HG03439 (cell line): ENCODE data around the gene PDE4B.
A peak's percentile ranks its signal among the peaks of the same experiment; 100 is the strongest.
"Not testable (repeated sequence)": the region's sequence is repeated elsewhere in the genome, so short reads cannot be mapped to it uniquely, and the experiment has no call there.

Experiments
- ATAC-seq: cut with Tn5 transposase; IDR thresholded peaks from one replicate; pipeline ENCODE4 v1.9.1; 2021; ENCODE audit warnings: mild to moderate bottlenecking, moderate library complexity; ENCODE audit not compliant: unreplicated experiment

Gene PDE4B

GRCh38 chr1:66108624-66109023, 315.9 kb downstream of the PDE4B start:
- ATAC-seq: no peak

DNA sequence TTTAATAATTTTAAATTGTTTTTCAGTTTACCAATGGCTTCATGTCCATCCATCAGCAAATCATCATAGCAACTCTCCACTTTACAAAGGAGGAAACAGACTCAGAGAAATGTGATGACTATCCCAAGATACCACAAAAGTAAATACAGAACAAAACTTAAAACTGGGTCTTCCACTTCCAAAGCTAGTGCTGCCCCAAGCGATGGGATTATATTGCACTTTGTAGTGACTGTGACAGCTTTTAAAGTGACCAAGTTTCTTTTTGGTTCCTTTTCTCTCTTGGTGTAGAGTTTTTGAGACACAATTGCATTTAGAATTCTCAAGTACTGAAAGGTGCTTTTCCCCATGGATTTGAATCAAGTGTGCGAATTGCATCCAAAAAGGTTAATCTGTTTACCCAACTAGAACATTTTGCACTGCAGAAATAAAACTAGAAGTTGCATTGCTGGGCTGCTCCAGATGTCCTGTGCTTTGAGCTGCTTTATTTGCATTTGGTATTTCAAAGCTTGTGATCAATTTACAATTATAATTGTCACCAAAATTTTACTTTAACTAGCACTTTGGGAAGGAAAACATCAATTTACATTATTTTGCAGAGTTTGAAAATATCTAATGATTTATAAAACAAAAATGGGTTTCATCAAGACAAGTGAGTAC, 320.2 kb downstream of the PDE4B start:
- ATAC-seq: no peak

- ATAC-seq: peak; percentile 58
Observed at GRCh38 chr1:66119148-66119547, 326.5 kb downstream of the PDE4B start.

DNA sequence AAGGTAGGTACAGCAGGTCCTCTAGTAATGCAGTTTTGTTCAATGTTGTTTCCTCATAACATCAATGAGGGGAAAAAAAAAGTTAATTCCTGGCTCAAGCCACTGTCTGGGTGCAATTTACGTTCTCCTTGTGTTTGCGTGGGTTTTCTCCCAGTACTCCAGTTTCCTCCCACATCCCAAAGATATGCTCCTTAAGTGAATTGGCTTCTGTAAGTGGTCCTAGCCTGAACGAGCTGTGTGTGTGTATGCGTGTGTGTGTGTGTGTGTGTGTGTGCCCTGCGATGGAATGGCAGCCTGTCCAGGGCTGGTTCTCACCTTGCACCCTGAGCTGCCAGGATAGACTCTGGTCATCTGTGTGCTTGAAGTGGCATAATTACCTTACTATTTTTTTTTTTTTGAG, 332.0 kb downstream of the PDE4B start:
- ATAC-seq: no peak

DNA sequence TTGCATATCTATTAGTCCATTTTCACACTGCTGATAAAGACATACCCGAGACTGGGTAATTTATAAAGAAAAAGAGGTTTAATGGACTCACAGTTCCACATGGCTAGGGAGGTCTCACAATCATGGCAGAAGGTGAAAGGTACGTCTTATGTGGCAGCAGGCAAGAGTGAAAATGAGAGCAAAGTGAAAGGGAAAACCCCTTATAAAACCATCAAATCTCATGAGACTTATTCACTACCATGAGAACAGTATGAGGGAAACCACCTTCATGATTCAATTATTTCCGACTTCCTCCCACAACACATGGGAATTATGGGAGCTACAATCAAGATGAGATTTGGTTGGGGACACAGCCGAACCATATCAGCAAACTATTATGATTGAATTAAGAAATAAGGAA, 335.9 kb downstream of the PDE4B start:
- ATAC-seq: not testable (repeated sequence)

DNA sequence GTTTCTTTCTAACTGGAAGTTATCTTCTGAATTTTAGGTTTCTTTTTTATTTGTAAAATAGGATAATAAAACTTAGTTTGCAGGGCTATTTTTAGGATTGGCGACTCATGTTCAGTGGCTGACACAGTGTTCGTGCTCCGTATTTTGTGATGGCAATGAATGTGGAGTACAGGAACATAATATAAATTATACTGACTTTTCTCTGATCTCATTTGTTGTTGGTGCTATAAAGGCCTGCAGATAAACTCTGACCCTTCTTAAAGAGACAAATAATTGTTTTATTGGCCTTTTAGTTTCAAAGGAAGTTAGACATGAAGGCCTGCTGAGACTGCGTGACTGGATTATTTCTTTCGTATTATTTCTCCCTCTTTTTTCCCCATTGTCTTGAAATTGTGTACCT, 339.6 kb downstream of the PDE4B start:
- ATAC-seq: no peak

DNA sequence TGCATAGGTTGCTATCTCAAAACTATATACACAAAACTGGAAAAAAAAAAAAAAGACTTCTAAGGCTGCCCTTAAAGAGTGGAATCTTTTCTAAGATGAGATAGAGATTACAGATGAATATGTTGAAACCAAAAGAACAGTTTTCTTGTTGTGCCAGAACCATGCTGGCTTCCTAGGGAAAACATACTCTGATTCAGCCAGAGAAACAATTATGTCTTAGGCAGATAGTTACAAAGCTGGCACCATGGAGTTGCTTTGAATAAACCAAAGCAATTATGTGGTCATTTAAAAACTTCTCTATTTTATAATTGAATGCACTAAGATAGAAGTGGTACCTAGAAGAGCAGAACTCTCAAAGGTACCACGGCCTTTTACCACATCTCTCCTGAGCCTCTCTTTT, 341.3 kb downstream of the PDE4B start:
- no peak for ATAC-seq

- no peak for ATAC-seq
Observed at GRCh38 chr1:66135161-66135560, 342.5 kb downstream of the PDE4B start.

DNA sequence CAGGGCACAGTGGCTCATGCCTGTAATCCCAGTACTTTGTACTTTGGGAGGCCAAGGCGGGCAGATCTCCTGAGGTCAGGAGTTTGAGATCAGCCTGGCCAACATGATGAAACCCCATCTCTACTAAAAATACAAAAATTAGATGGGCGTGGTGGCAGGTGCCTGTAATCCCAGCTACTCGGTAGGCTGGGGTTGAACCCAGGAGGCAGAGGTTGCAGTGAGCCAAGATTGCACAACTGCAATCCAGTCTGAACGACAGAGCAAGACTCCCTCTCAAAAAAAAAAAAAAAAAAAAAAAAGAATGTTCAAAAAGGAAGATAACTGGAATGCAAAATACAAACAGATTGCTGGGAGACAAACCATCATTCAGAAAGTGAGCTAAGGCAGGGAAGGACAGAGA, 343.7 kb downstream of the PDE4B start:
- ATAC-seq: not testable (repeated sequence)

- no peak for ATAC-seq
Observed at GRCh38 chr1:66137235-66137634, 344.5 kb downstream of the PDE4B start.

DNA sequence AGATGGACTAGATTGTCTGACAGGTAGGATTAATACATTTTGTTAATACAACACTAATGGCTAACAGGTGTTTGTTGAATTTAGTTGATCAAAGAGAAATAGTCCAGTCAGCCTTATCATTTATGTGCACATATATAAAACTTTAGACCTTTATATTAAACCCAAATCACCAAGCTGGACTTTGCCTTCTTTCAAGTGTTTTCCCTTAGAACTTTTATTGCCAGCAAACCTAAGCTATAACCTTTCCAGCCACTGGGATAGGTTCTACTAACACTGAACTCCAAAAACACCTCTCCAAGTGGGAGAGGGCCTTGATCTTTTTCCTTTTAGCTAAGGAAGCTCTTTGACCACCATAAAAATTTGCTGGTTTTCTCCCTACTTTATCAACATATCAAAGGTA, 345.9 kb downstream of the PDE4B start:
- no peak for ATAC-seq

- no peak for ATAC-seq
Observed at GRCh38 chr1:66140072-66140471, 347.4 kb downstream of the PDE4B start.

DNA sequence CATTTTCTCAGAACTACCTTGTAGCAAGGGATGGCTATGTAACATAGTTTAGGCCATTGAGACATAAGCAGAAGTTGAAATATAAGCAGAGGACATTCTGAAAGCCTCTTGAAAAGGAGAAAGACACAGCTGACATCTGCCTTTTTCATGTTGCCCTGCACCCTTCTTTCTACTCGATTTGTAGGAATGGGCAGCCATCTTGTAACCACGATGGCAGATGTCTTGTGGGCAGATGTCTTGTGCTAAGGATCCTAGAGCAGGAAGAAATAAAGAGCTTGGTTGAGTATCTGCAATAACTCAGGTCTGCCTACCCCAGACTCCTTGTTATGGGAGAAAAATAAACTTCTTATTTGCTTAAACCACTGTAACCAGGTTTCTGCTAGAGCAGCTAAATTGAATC, 351.0 kb downstream of the PDE4B start:
- no peak for ATAC-seq

GRCh38 chr1:66147226-66147835, 354.6 kb downstream of the PDE4B start:
- ATAC-seq: no peak

- ATAC-seq: no peak
Observed at GRCh38 chr1:66152034-66152433, 359.3 kb downstream of the PDE4B start.

- no peak for ATAC-seq
Observed at GRCh38 chr1:66154394-66154793, 361.7 kb downstream of the PDE4B start.

DNA sequence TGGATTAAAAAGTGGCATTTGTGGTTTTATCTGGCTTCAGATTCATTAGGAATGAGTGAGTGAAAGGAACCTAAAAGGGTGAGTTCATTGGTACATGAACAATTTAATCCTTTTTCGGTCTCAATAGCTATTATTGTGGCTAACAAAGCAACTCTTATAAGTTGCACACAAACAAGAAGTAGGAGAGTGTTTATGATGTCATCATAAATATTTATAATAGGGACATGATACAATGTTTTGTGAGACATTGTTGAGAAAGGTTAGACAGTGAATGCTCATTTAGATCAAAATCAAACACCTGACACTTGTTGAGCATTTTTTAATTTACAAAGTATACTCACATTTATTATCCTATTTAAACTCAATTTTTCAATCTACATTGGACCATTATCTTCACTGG, 363.4 kb downstream of the PDE4B start:
- ATAC-seq: no peak

GRCh38 chr1:66159800-66160199, 367.1 kb downstream of the PDE4B start:
- ATAC-seq: no peak

DNA sequence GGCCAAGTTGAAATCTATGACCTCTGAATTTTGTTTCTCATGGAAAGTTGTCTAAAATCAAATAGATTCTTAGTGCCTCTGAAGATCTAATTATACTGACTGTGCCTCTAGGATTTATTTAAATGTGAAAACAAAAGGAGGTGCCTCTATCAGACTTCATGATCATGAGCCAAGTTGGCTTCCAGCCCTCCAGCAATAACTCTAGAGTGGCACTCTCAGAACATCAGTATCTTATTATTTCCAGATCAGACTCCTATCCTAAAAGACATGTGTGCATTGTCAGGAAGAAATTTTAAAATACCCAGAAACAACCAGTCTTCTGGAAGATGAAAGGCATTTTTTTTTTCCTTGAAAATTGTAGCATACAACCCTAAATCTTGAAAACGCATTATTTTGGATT, 368.0 kb downstream of the PDE4B start:
- no peak for ATAC-seq

GRCh38 chr1:66166753-66167152, 374.1 kb downstream of the PDE4B start:
- ATAC-seq: no peak

DNA sequence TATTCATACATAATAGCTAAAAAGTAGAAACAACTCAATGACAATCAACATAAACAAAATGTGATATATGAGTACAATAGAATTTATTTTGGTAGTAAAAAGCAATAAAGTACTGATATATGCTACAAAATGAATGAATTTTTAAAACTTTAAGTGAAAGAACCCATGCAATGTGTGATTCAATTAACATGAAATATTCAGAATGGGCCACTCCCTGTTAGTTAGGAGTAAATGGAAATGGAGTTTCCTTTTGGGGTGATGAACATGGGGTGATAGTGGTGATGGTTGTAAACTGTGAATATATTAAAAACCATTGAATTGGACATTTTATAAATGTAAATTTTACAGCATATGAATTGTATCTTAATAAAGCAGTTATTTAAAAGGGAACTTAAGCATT, 374.6 kb downstream of the PDE4B start:
- ATAC-seq: no peak

DNA sequence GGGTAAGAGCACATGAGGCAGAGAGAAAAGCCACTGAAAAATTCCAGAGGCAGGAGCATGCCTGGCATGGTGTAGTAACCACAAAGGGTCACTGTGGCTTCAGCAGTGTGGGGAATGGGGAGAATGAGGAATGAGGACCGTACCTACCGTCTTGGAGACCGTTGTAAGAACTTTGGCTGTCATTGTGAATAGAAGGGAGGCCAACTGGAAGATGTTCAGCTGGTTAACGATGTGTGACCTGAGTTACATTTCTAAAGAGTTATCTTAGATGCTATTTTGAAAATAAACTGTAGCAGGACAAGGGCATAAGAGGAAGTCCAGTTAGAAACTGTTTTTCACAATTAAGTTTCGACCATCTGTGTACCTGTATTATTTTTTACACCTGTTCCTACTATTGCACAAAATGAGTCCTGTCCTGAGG, 375.8 kb downstream of the PDE4B start:
- no peak for ATAC-seq
